Breast epithelium (tissue), 3 donors: ENCODE results near the gene MSGN1.

Experiments
- CTCF ChIP-seq, 3 donors: fragments of 450-650 bp; IDR thresholded peaks; one replicate each; pipeline ENCODE4 v1.5.1; 2016 to 2017; ENCODE audit warnings: antibody characterized with exemption in 3 of 3, mild to moderate bottlenecking in 3 of 3, moderate library complexity in 3 of 3
- POLR2A ChIP-seq: fragments of 450-650 bp; IDR thresholded peaks from one replicate; pipeline ENCODE4 v1.6.1; 2016; ENCODE audit warnings: antibody characterized with exemption, mild to moderate bottlenecking, moderate library complexity
- POLR2AphosphoS5 ChIP-seq, 3 donors: sonication (generic); formaldehyde crosslinking; IDR thresholded peaks; one replicate each; pipeline ENCODE4 v1.6.1; 2017; ENCODE audit warnings: antibody characterized with exemption in 3 of 3

GRCh38 chr2:17793803-17794354 lies 22.4 kb upstream of the MSGN1 start:
- TF ChIP-seq CTCF (IDR thresholded peaks at IDR 0.05) (no peak), POLR2A (no peak), POLR2AphosphoS5 (IDR thresholded peaks at IDR 0.05) (no peak)
